ENCODE results near the gene ADAMTS6.

GRCh38 chr5:65263321-65263720, 218.4 kb downstream of the ADAMTS6 start:
- TF ChIP-seq SMC3 (IDR thresholded peaks at IDR 0.05) (no peak), POLR2A (IDR thresholded peaks at IDR 0.05; ENCODE audit: low read length) (no peak), CTCF (IDR thresholded peaks at IDR 0.05) (no peak), MYC (IDR thresholded peaks at IDR 0.05; ENCODE audit: borderline replicate concordance, low read length) (no peak), USF2 (IDR thresholded peaks at IDR 0.05) (no peak), EP300 (IDR thresholded peaks at IDR 0.05) (no peak), CHD2 (IDR thresholded peaks at IDR 0.05; ENCODE audit: low read length, partially characterized antibody) (no peak)
